ENCODE data around the gene ATP8B3.

Gene ATP8B3

GRCh38 chr19:1858412-1859081, 46.5 kb upstream of the ATP8B3 start:
- peaks cover 24% of the 10 kb centered on the region for H3K4me1 ChIP-seq (ENCODE audit: control insufficient read depth, insufficient read depth, low read length)
- ChIA-PET CTCF (interaction anchor here (0.6 to 1.9 kb wide), 4 partner anchors 10 to 50 kb away, joined by 3 to 15 read pairs (median 4); partner anchors contain the start of gene REXO1), POLR2A (interaction anchor here (1.7 kb wide), 1 partner anchor 10 kb away, joined by 4 read pairs; no protein-coding TSS in a partner anchor)
- H3K27ac ChIP-seq (ENCODE audit: extremely low read depth, low read depth, low read length): no peak overlapping the region
- H3K9me3 ChIP-seq (ENCODE audit: control insufficient read depth, insufficient read depth, low read depth, low read length): no peaks in the 10 kb centered on the region
- TF ChIP-seq, protein P1, sequence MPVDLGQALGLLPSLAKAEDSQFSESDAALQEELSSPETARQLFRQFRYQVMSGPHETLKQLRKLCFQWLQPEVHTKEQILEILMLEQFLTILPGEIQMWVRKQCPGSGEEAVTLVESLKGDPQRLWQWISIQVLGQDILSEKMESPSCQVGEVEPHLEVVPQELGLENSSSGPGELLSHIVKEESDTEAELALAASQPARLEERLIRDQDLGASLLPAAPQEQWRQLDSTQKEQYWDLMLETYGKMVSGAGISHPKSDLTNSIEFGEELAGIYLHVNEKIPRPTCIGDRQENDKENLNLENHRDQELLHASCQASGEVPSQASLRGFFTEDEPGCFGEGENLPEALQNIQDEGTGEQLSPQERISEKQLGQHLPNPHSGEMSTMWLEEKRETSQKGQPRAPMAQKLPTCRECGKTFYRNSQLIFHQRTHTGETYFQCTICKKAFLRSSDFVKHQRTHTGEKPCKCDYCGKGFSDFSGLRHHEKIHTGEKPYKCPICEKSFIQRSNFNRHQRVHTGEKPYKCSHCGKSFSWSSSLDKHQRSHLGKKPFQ (tag by site-specific recombination; IDR thresholded peaks at IDR 0.05): no peak
- TF ChIP-seq WT1 (tag by site-specific recombination; IDR thresholded peaks at IDR 0.05): peak; percentile 26; the same call in 1 of the 2 replicates
- TF ChIP-seq, protein P2, sequence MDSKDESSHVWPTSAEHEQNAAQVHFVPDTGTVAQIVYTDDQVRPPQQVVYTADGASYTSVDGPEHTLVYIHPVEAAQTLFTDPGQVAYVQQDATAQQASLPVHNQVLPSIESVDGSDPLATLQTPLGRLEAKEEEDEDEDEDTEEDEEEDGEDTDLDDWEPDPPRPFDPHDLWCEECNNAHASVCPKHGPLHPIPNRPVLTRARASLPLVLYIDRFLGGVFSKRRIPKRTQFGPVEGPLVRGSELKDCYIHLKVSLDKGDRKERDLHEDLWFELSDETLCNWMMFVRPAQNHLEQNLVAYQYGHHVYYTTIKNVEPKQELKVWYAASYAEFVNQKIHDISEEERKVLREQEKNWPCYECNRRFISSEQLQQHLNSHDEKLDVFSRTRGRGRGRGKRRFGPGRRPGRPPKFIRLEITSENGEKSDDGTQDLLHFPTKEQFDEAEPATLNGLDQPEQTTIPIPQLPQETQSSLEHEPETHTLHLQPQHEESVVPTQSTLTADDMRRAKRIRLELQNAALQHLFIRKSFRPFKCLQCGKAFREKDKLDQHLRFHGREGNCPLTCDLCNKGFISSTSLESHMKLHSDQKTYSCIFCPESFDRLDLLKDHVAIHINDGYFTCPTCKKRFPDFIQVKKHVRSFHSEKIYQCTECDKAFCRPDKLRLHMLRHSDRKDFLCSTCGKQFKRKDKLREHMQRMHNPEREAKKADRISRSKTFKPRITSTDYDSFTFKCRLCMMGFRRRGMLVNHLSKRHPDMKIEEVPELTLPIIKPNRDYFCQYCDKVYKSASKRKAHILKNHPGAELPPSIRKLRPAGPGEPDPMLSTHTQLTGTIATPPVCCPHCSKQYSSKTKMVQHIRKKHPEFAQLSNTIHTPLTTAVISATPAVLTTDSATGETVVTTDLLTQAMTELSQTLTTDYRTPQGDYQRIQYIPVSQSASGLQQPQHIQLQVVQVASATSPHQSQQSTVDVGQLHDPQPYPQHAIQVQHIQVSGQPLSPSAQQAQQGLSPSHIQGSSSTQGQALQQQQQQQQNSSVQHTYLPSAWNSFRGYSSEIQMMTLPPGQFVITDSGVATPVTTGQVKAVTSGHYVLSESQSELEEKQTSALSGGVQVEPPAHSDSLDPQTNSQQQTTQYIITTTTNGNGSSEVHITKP (tag by site-specific recombination; IDR thresholded peaks at IDR 0.05): peak; percentile 36; the same call in 1 of the 2 replicates
- TF ChIP-seq, protein P3, sequence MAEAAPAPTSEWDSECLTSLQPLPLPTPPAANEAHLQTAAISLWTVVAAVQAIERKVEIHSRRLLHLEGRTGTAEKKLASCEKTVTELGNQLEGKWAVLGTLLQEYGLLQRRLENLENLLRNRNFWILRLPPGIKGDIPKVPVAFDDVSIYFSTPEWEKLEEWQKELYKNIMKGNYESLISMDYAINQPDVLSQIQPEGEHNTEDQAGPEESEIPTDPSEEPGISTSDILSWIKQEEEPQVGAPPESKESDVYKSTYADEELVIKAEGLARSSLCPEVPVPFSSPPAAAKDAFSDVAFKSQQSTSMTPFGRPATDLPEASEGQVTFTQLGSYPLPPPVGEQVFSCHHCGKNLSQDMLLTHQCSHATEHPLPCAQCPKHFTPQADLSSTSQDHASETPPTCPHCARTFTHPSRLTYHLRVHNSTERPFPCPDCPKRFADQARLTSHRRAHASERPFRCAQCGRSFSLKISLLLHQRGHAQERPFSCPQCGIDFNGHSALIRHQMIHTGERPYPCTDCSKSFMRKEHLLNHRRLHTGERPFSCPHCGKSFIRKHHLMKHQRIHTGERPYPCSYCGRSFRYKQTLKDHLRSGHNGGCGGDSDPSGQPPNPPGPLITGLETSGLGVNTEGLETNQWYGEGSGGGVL (tag by site-specific recombination; IDR thresholded peaks at IDR 0.05): peak; percentile 68
- no peak for TF ChIP-seq SALL2 (tag by site-specific recombination; IDR thresholded peaks at IDR 0.05; ENCODE audit: borderline replicate concordance)
- peak; percentile 86 for TF ChIP-seq GLIS1 (tag by site-specific recombination; IDR thresholded peaks at IDR 0.05)
- TF ChIP-seq, protein P4, sequence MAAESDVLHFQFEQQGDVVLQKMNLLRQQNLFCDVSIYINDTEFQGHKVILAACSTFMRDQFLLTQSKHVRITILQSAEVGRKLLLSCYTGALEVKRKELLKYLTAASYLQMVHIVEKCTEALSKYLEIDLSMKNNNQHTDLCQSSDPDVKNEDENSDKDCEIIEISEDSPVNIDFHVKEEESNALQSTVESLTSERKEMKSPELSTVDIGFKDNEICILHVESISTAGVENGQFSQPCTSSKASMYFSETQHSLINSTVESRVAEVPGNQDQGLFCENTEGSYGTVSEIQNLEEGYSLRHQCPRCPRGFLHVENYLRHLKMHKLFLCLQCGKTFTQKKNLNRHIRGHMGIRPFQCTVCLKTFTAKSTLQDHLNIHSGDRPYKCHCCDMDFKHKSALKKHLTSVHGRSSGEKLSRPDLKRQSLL (tag by site-specific recombination; IDR thresholded peaks at IDR 0.05): no peak
- peak; percentile 81 for TF ChIP-seq GLIS2 (tag by site-specific recombination; IDR thresholded peaks at IDR 0.05)
- 0 out of 2 replicates have a peak, but pooled peaks have one; percentile 18 for TF ChIP-seq ZIC2 (tag by site-specific recombination; IDR thresholded peaks at IDR 0.05)
- 0 out of 2 replicates have a peak, but pooled peaks have one; percentile 16 for TF ChIP-seq ZBTB10 (tag by site-specific recombination; IDR thresholded peaks at IDR 0.05)
- no peaks in the 10 kb centered on the region for H3K36me3 ChIP-seq (ENCODE audit: control insufficient read depth in 2 of 2, insufficient read depth in 1 of 2, low read length in 2 of 2)
- H3K4me3 ChIP-seq (ENCODE audit: low read depth, low read length): no peak overlapping the region

Data from HEK293 (cell line).